GM23338 (cell line): ENCODE measurements around the gene ULK2. TPM values are rescaled to one million over a fixed set of nuclear protein-coding genes. Genes with fewer than 3 reads are reported as not detected.
"Not testable (repeated sequence)": the region's sequence is repeated elsewhere in the genome, so short reads cannot be mapped to it uniquely, and the experiment has no call there.

Experiments used
- ATAC-seq: fragments of 200-7000 bp; cut with Tn5 transposase; 3 replicates; pipeline ENCODE4 v1.9.1; 2020
- DNase-seq: peaks from one replicate; pipeline ENCODE4 v3.0.0-alpha.2; 2015; ENCODE audit warnings: low spot score
- H2AFZ ChIP-seq: fragments of 200-600 bp; sonication (generic); 2 replicates; pipeline ENCODE4 v1.8.0; 2016; ENCODE audit warnings: antibody characterized with exemption, mild to moderate bottlenecking, moderate library complexity
- H3F3A ChIP-seq: fragments of 200-600 bp; sonication (generic); replicated peaks from 2 replicates; pipeline ENCODE4 v1.8.0; 2017; ENCODE audit warnings: antibody characterized with exemption, mixed run types, low read depth
- H3K27ac ChIP-seq: fragments of 200-600 bp; sonication (generic); 2 replicates; pipeline ENCODE4 v1.6.1; 2016; ENCODE audit warnings: low read depth
- H3K27me3 ChIP-seq: fragments of 200-600 bp; sonication (generic); 2 replicates; pipeline ENCODE4 v1.8.0; 2016; ENCODE audit warnings: mild to moderate bottlenecking, mixed run types, moderate library complexity; ENCODE audit not compliant: insufficient read depth
- H3K36me3 ChIP-seq: fragments of 200-600 bp; sonication (generic); 2 replicates; pipeline ENCODE4 v1.8.0; 2016; ENCODE audit warnings: mild to moderate bottlenecking; ENCODE audit not compliant: insufficient read depth
- H3K4me1 ChIP-seq: fragments of 200-600 bp; sonication (generic); 2 replicates; pipeline ENCODE4 v1.8.0; 2016; ENCODE audit warnings: mild to moderate bottlenecking, moderate library complexity; ENCODE audit not compliant: insufficient read depth
- H3K4me2 ChIP-seq: fragments of 200-600 bp; sonication (generic); 2 replicates; pipeline ENCODE4 v1.7.1; 2017; ENCODE audit warnings: mixed run types
- H3K4me3 ChIP-seq: fragments of 200-600 bp; sonication (generic); 2 replicates; pipeline ENCODE4 v1.6.1; 2016; ENCODE audit warnings: mixed run types
- H3K79me2 ChIP-seq: fragments of 200-600 bp; sonication (generic); replicated peaks from 2 replicates; pipeline ENCODE4 v1.8.0; 2017; ENCODE audit warnings: mild to moderate bottlenecking; ENCODE audit not compliant: insufficient read depth
- H3K9me2 ChIP-seq: fragments of 200-600 bp; sonication (generic); 2 replicates; pipeline ENCODE4 v1.8.0; 2017; ENCODE audit not compliant: insufficient read depth
- H4K20me1 ChIP-seq: fragments of 200-600 bp; sonication (generic); replicated peaks from 2 replicates; pipeline ENCODE4 v1.8.0; 2017; ENCODE audit warnings: mild to moderate bottlenecking; ENCODE audit not compliant: insufficient read depth
- H3K27ac Mint-ChIP-seq: 2 replicates; pipeline ENCODE4 v1.8.0; 2020; ENCODE audit warnings: inconsistent platforms, mild to moderate bottlenecking, moderate library complexity, mixed read lengths
- H3K27me3 Mint-ChIP-seq: 3 replicates; pipeline ENCODE4 v1.8.0; 2022; ENCODE audit warnings: low read depth, mild to moderate bottlenecking, moderate library complexity, mixed read lengths, inconsistent platforms; ENCODE audit not compliant: insufficient read depth, poor library complexity
- H3K36me3 Mint-ChIP-seq: 3 replicates; pipeline ENCODE4 v1.8.0; 2021; ENCODE audit warnings: low read depth, mild to moderate bottlenecking, inconsistent platforms, moderate library complexity, mixed read lengths
- H3K4me1 Mint-ChIP-seq: 3 replicates; pipeline ENCODE4 v1.8.0; 2020; ENCODE audit warnings: mild to moderate bottlenecking, inconsistent platforms, mixed read lengths
- H3K4me3 Mint-ChIP-seq: 3 replicates; pipeline ENCODE4 v1.8.0; 2021; ENCODE audit warnings: moderate library complexity, mild to moderate bottlenecking, inconsistent platforms, mixed read lengths
- H3K9me3 Mint-ChIP-seq: 3 replicates; pipeline ENCODE4 v1.8.0; 2020; ENCODE audit warnings: moderate library complexity, mild to moderate bottlenecking, inconsistent platforms, mixed read lengths
- CREB1 ChIP-seq: fragments of 250-450 bp; sonication (Bioruptor Pico); IDR thresholded peaks from 2 replicates; pipeline ENCODE4 v1.5.0; 2020; ENCODE audit warnings: low read depth, mild to moderate bottlenecking, moderate library complexity
- EZH2 ChIP-seq: fragments of 200-600 bp; sonication (generic); IDR thresholded peaks from one replicate; pipeline ENCODE4 v1.8.0; 2017; ENCODE audit warnings: antibody characterized with exemption, mild to moderate bottlenecking, low read depth; ENCODE audit not compliant: unreplicated experiment
- EZH2phosphoT487 ChIP-seq: fragments of 200-600 bp; sonication (generic); IDR thresholded peaks from one replicate; pipeline ENCODE4 v1.8.1; 2018; ENCODE audit warnings: antibody characterized with exemption; ENCODE audit not compliant: unreplicated experiment
- POLR2AphosphoS5 ChIP-seq: IDR thresholded peaks from 2 replicates; pipeline ENCODE4 v1.6.1; 2016; ENCODE audit warnings: antibody characterized with exemption, low read depth
- STAT1 ChIP-seq: IDR thresholded peaks from one replicate; pipeline ENCODE4 v1.6.1; 2016; ENCODE audit warnings: antibody characterized with exemption; ENCODE audit not compliant: unreplicated experiment
- ZNF114 ChIP-seq: fragments of 250-450 bp; sonication (Bioruptor Pico); IDR thresholded peaks from 2 replicates; pipeline ENCODE4 v1.5.0; 2020; ENCODE audit warnings: mild to moderate bottlenecking, moderate library complexity
- ZNF331 ChIP-seq: fragments of 250-450 bp; sonication (Bioruptor Pico); IDR thresholded peaks from 2 replicates; pipeline ENCODE4 v1.5.0; 2020; ENCODE audit warnings: low read depth, mild to moderate bottlenecking, moderate library complexity
- polyA plus RNA-seq: library from polyadenylated mRNA; unstranded; fragments of >200 nt; fragmentation: Nextera tagmentation; extraction: Ambion mirVana; gene quantifications from 2 replicates; pipeline ENCODE4 v1.2.1, GENCODE V29; 2016
- total RNA-seq: library from RNA; depleted of rRNA; stranded (reverse); fragments of >200 nt; shearing (Covaris generic); gene quantifications from 2 replicates; pipeline ENCODE4 v1.2.3, GENCODE V29; 2014
- TF ChIP-seq, protein P1 (sequence below): fragments of 250-450 bp; sonication (Bioruptor Pico); IDR thresholded peaks from 2 replicates; pipeline ENCODE4 v1.5.0; 2020; ENCODE audit warnings: mild to moderate bottlenecking, moderate library complexity
- TF ChIP-seq, protein P2 (sequence below): IDR thresholded peaks from 2 replicates; pipeline ENCODE4 v1.6.1; 2016; ENCODE audit warnings: antibody characterized with exemption
- TF ChIP-seq, protein P3 (sequence below): IDR thresholded peaks from one replicate; pipeline ENCODE4 v1.6.1; 2018; ENCODE audit warnings: antibody characterized with exemption; ENCODE audit not compliant: unreplicated experiment

Gene ULK2
- total and polyA plus RNA-seq, 2 experiments from 2014 or later: 1.6 to 3.0 TPM

DNA sequence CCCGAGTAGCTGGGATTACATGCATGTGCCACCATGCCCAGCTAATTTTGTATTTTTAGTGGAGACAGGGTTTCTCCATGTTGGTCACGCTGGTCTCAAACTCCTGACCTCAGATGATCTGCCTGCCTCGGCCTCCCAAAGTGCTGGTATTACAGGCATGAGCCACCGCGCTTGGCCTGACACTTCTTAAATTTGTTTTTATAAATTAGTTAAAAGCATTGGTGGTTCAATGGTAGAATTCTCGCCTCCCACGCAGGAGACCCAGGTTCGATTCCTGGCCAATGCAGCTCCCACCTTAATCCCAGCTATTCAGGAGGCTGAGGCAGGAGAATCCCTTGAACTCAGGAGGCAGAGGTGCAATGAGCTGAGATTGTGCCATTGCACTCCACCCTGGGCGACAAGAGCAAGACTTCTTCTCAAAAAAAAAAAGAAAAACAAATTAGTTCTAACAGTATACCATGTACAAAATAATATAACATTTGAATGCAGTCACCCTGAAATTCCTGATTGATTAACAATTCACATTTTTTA is 7.0 kb downstream of the ULK2 start:
- H3K4me2 ChIP-seq, ATAC-seq, H3K9me3 Mint-ChIP-seq: not testable (repeated sequence)

DNA sequence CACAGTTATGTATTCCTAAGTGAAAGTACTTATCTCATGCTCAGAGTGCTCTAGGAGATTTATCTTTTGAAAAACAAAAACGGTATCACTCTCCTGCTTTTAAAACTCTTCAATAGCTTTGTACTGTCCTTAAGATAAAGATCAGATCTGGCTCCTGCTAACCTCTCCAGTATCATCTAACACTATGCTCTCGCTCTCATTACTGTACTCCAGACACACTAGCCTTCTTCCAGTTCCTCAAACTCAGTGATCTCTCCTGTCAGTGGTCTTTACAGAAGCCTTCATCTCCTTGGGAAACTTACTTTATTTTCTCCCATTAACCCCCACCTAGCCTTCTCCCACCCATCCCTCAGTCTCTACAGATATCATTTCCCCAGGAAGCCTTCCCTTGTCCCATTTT is 10.1 kb downstream of the ULK2 start:
- Histone ChIP-seq H3K27me3 (no peaks in the 10 kb centered on the region), H2AFZ (no peak overlapping the region), H3K4me3 (no peak overlapping the region), H3K4me2 (no peak overlapping the region), H3F3A (no peaks in the 10 kb centered on the region), H3K27ac (no peak overlapping the region), H3K9me2 (no peaks in the 10 kb centered on the region), H4K20me1 (no peaks in the 10 kb centered on the region; the same call in 1 of the 2 replicates), H3K36me3 (no peaks in the 10 kb centered on the region), H3K79me2 (no peaks in the 10 kb centered on the region), H3K4me1 (no peaks in the 10 kb centered on the region)
- H3K9me3 Mint-ChIP-seq: no peaks in the 10 kb centered on the region
- H3K27me3 Mint-ChIP-seq: peaks cover 1% of the 10 kb centered on the region
- no peak overlapping the region for H3K27ac Mint-ChIP-seq
- H3K36me3 Mint-ChIP-seq: no peaks in the 10 kb centered on the region
- DNase-seq: no peak
- H3K4me1 Mint-ChIP-seq: no peaks in the 10 kb centered on the region
- H3K4me3 Mint-ChIP-seq: no peak overlapping the region
- ATAC-seq: no peak
- TF ChIP-seq ZNF331: no peak
- TF ChIP-seq STAT1: no peak
- no peak for TF ChIP-seq POLR2AphosphoS5
- TF ChIP-seq, protein P1, sequence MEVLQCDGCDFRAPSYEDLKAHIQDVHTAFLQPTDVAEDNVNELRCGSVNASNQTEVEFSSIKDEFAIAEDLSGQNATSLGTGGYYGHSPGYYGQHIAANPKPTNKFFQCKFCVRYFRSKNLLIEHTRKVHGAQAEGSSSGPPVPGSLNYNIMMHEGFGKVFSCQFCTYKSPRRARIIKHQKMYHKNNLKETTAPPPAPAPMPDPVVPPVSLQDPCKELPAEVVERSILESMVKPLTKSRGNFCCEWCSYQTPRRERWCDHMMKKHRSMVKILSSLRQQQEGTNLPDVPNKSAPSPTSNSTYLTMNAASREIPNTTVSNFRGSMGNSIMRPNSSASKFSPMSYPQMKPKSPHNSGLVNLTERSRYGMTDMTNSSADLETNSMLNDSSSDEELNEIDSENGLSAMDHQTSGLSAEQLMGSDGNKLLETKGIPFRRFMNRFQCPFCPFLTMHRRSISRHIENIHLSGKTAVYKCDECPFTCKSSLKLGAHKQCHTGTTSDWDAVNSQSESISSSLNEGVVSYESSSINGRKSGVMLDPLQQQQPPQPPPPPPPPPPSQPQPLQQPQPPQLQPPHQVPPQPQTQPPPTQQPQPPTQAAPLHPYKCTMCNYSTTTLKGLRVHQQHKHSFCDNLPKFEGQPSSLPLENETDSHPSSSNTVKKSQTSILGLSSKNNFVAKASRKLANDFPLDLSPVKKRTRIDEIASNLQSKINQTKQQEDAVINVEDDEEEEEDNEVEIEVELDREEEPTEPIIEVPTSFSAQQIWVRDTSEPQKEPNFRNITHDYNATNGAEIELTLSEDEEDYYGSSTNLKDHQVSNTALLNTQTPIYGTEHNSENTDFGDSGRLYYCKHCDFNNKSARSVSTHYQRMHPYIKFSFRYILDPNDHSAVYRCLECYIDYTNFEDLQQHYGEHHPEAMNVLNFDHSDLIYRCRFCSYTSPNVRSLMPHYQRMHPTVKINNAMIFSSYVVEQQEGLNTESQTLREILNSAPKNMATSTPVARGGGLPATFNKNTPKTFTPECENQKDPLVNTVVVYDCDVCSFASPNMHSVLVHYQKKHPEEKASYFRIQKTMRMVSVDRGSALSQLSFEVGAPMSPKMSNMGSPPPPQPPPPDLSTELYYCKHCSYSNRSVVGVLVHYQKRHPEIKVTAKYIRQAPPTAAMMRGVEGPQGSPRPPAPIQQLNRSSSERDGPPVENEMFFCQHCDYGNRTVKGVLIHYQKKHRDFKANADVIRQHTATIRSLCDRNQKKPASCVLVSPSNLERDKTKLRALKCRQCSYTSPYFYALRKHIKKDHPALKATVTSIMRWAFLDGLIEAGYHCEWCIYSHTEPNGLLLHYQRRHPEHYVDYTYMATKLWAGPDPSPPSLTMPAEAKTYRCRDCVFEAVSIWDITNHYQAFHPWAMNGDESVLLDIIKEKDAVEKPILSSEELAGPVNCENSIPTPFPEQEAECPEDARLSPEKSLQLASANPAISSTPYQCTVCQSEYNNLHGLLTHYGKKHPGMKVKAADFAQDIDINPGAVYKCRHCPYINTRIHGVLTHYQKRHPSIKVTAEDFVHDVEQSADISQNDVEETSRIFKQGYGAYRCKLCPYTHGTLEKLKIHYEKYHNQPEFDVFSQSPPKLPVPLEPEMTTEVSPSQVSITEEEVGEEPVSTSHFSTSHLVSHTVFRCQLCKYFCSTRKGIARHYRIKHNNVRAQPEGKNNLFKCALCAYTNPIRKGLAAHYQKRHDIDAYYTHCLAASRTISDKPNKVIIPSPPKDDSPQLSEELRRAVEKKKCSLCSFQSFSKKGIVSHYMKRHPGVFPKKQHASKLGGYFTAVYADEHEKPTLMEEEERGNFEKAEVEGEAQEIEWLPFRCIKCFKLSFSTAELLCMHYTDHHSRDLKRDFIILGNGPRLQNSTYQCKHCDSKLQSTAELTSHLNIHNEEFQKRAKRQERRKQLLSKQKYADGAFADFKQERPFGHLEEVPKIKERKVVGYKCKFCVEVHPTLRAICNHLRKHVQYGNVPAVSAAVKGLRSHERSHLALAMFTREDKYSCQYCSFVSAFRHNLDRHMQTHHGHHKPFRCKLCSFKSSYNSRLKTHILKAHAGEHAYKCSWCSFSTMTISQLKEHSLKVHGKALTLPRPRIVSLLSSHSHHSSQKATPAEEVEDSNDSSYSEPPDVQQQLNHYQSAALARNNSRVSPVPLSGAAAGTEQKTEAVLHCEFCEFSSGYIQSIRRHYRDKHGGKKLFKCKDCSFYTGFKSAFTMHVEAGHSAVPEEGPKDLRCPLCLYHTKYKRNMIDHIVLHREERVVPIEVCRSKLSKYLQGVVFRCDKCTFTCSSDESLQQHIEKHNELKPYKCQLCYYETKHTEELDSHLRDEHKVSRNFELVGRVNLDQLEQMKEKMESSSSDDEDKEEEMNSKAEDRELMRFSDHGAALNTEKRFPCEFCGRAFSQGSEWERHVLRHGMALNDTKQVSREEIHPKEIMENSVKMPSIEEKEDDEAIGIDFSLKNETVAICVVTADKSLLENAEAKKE (CRISPR knock-in tag): no peak
- TF ChIP-seq EZH2: no peak
- no peak for TF ChIP-seq ZNF114 (CRISPR knock-in tag)
- no peak for TF ChIP-seq EZH2phosphoT487
- TF ChIP-seq, protein P2, sequence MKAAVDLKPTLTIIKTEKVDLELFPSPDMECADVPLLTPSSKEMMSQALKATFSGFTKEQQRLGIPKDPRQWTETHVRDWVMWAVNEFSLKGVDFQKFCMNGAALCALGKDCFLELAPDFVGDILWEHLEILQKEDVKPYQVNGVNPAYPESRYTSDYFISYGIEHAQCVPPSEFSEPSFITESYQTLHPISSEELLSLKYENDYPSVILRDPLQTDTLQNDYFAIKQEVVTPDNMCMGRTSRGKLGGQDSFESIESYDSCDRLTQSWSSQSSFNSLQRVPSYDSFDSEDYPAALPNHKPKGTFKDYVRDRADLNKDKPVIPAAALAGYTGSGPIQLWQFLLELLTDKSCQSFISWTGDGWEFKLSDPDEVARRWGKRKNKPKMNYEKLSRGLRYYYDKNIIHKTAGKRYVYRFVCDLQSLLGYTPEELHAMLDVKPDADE: no peak
- TF ChIP-seq CREB1 (CRISPR knock-in tag): no peak
- TF ChIP-seq, protein P3, sequence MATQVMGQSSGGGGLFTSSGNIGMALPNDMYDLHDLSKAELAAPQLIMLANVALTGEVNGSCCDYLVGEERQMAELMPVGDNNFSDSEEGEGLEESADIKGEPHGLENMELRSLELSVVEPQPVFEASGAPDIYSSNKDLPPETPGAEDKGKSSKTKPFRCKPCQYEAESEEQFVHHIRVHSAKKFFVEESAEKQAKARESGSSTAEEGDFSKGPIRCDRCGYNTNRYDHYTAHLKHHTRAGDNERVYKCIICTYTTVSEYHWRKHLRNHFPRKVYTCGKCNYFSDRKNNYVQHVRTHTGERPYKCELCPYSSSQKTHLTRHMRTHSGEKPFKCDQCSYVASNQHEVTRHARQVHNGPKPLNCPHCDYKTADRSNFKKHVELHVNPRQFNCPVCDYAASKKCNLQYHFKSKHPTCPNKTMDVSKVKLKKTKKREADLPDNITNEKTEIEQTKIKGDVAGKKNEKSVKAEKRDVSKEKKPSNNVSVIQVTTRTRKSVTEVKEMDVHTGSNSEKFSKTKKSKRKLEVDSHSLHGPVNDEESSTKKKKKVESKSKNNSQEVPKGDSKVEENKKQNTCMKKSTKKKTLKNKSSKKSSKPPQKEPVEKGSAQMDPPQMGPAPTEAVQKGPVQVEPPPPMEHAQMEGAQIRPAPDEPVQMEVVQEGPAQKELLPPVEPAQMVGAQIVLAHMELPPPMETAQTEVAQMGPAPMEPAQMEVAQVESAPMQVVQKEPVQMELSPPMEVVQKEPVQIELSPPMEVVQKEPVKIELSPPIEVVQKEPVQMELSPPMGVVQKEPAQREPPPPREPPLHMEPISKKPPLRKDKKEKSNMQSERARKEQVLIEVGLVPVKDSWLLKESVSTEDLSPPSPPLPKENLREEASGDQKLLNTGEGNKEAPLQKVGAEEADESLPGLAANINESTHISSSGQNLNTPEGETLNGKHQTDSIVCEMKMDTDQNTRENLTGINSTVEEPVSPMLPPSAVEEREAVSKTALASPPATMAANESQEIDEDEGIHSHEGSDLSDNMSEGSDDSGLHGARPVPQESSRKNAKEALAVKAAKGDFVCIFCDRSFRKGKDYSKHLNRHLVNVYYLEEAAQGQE: no peak

More for the DNA sequence above, 7.0 kb downstream of the ULK2 start:
- not testable (repeated sequence) for H3K4me3 Mint-ChIP-seq, H3K4me3 ChIP-seq, H3K27me3 ChIP-seq, H3K27me3 Mint-ChIP-seq, H3K27ac Mint-ChIP-seq, H3K9me2 ChIP-seq, H3F3A ChIP-seq, H4K20me1 ChIP-seq, H3K4me1 Mint-ChIP-seq, H3K79me2 ChIP-seq, H3K4me1 ChIP-seq, H2AFZ ChIP-seq, DNase-seq, H3K27ac ChIP-seq, H3K36me3 ChIP-seq, H3K36me3 Mint-ChIP-seq
